Measurements from ENCODE around the gene ATXN7L1.

The ATXN7L1 gene

DNA sequence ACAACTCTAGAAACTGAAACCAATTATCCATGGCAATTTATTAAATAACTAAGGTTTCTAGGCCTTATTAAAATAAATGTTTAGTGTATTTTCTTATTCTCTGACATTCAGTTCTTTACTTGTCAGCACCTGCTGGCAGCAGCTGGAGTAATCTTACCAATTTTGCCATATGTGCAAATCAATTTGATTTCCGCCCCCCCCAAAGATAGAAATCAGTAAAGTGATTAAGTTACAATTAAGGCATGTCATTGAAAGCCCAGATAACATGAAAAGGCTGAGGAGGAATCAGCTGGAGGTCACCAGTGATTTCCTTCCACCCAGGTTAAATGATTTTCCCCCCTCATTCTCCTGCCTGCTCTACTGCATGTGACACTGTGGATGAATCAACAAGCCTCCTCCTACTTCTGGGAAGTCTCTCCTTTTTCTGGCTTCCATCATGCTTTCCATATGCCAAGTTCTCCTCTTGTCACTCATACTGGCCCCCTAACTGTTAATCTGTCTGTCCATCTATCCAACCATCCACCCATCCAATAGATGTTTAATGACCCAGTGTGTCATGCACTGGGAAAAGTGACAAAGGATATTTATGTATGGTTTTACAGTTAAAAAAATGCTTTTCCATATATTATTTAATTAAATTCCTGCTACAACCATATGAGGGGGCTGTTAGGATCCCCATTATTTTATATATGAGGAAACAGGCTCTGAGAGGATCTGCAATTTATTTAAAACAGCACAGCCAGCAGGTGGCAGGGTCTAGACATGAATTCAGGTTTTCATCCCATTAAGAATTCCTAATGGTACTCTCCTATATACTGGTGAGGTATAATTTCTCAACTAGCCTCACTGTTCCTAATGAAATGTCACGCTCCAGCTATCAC, 116.5 kb downstream of the ATXN7L1 start:
- TF ChIP-seq, protein P1, sequence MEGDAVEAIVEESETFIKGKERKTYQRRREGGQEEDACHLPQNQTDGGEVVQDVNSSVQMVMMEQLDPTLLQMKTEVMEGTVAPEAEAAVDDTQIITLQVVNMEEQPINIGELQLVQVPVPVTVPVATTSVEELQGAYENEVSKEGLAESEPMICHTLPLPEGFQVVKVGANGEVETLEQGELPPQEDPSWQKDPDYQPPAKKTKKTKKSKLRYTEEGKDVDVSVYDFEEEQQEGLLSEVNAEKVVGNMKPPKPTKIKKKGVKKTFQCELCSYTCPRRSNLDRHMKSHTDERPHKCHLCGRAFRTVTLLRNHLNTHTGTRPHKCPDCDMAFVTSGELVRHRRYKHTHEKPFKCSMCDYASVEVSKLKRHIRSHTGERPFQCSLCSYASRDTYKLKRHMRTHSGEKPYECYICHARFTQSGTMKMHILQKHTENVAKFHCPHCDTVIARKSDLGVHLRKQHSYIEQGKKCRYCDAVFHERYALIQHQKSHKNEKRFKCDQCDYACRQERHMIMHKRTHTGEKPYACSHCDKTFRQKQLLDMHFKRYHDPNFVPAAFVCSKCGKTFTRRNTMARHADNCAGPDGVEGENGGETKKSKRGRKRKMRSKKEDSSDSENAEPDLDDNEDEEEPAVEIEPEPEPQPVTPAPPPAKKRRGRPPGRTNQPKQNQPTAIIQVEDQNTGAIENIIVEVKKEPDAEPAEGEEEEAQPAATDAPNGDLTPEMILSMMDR (IDR thresholded peaks at IDR 0.05) = peak; percentile 53
- Histone ChIP-seq H2AFZ (no peak overlapping the region), H3K9me3 (ENCODE audit: control insufficient read depth, low read length) (no peaks in the 10 kb centered on the region), H3K4me2 (ENCODE audit: low read length) (no peak overlapping the region), H3K4me1 (no peaks in the 10 kb centered on the region), H3K9ac (no peak overlapping the region), H3K4me3 (ENCODE audit: low read depth, low read length) (no peak overlapping the region), H3K79me2 (no peaks in the 10 kb centered on the region), H3K27me3 (ENCODE audit: control insufficient read depth, insufficient read depth, low read length) (no peaks in the 10 kb centered on the region), H3K27ac (no peak overlapping the region), H3K36me3 (ENCODE audit: control insufficient read depth, insufficient read depth, low read length) (no peaks in the 10 kb centered on the region)

DNA sequence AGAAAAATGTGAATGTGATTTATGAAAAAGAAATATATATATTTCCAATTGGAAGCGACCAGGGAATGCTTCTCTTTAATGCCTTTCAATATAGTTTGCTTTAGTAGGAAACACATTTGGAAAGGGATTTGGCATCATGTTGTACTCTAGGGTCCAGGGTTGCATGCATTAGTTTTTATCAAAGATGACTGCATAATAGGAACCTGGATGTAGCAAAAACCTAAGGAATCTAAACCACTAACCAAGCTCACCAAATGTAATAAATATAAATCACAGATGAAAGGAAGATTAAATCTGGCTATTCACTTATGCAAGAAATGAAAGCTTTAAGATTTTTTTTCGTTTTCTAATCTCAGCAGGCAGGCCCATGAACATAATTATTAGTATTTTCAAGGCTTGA, 120.0 kb downstream of the ATXN7L1 start:
- H3K79me2 ChIP-seq = no peaks in the 10 kb centered on the region
- H3K9me3 ChIP-seq (ENCODE audit: control insufficient read depth, low read length) = no peaks in the 10 kb centered on the region
- no peaks in the 10 kb centered on the region for H3K36me3 ChIP-seq (ENCODE audit: control insufficient read depth, insufficient read depth, low read length)
- TF ChIP-seq, protein P1 (IDR thresholded peaks at IDR 0.05) = no peak
- H3K27ac ChIP-seq = no peak overlapping the region
- no peak overlapping the region for H3K4me3 ChIP-seq (ENCODE audit: low read depth, low read length)
- H3K27me3 ChIP-seq (ENCODE audit: control insufficient read depth, insufficient read depth, low read length) = no peaks in the 10 kb centered on the region
- H3K4me2 ChIP-seq (ENCODE audit: low read length) = no peak overlapping the region
- H3K4me1 ChIP-seq = no peaks in the 10 kb centered on the region
- no peak overlapping the region for H3K9ac ChIP-seq
- no peak overlapping the region for H2AFZ ChIP-seq

DNA sequence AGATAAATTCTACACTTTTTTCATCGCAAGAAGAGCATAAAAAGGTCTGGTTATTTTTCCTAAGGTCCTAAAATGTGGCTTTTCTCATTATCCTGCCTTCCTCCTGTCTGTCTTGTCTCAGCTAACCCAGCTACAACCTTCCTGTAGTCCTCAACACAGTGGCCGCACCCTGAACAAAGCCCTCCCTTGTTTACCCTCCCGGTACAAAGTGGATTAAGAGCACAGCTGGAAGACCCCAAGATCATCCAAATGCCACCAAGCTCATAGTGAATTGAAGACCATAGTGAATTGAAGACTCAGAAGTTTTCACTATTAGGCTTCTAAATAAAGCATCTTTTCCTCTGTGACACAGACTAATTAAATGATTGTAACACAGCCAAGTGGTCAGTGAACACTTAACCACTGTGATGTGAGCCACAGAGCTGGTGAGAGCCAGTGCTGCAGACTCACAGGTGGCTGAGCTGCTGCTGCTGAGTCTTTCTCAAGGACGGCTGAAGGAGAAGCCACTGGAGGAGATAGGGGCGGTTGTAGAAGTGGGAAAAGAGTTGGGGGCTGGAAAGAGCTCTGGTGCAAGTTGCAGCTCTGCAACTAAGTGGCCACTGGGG, 123.6 kb downstream of the ATXN7L1 start:
- Histone ChIP-seq H3K4me2 (ENCODE audit: low read length) (no peak overlapping the region), H3K9ac (no peak overlapping the region), H3K9me3 (ENCODE audit: control insufficient read depth, low read length) (no peaks in the 10 kb centered on the region), H3K4me1 (no peaks in the 10 kb centered on the region), H3K4me3 (ENCODE audit: low read depth, low read length) (no peak overlapping the region), H2AFZ (no peak overlapping the region), H3K79me2 (peaks cover 2% of the 10 kb centered on the region), H3K27me3 (ENCODE audit: control insufficient read depth, insufficient read depth, low read length) (no peaks in the 10 kb centered on the region), H3K27ac (no peak overlapping the region), H3K36me3 (ENCODE audit: control insufficient read depth, insufficient read depth, low read length) (no peaks in the 10 kb centered on the region)
- TF ChIP-seq, protein P1 (IDR thresholded peaks at IDR 0.05) = no peak

DNA sequence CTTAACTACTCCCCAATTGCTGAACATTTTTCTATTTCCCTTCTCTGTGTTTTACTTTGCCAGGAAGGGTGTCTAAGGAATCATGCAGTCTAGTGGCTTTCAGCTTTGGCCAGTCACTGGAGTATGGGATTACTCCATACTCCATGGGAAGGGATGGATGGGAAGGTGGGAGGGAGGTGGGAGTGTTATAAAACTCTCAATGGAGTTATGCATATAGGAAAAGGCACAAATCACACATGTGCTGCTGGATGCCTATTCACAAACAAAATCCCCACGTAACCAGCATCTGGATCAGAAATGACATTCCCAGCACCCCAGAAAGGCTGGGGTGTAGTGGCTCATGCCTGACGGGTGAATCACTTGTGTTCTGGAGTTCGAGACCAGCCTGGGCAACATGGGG, 125.3 kb downstream of the ATXN7L1 start:
- TF ChIP-seq, protein P1 (IDR thresholded peaks at IDR 0.05) = no peak
- no peak overlapping the region for H2AFZ ChIP-seq
- H3K9ac ChIP-seq = no peak overlapping the region
- no peak overlapping the region for H3K4me3 ChIP-seq (ENCODE audit: low read depth, low read length)
- no peaks in the 10 kb centered on the region for H3K9me3 ChIP-seq (ENCODE audit: control insufficient read depth, low read length)
- no peaks in the 10 kb centered on the region for H3K27me3 ChIP-seq (ENCODE audit: control insufficient read depth, insufficient read depth, low read length)
- H3K36me3 ChIP-seq (ENCODE audit: control insufficient read depth, insufficient read depth, low read length) = no peaks in the 10 kb centered on the region
- no peak overlapping the region for H3K27ac ChIP-seq
- peaks cover 2% of the 10 kb centered on the region for H3K79me2 ChIP-seq
- H3K4me2 ChIP-seq (ENCODE audit: low read length) = no peak overlapping the region
- no peaks in the 10 kb centered on the region for H3K4me1 ChIP-seq
